K562 (cell line): ENCODE results near the gene MLH1.

Experiments
- EZH2 ChIP-seq: IDR thresholded peaks from 2 replicates; pipeline ENCODE4 v1.6.1; 2012; ENCODE audit warnings: low read depth, mild to moderate bottlenecking, inconsistent platforms, low read length, borderline replicate concordance
- FOXP1 ChIP-seq: sonication (generic); formaldehyde crosslinking; IDR thresholded peaks from 2 replicates; pipeline ENCODE4 v1.8.0; 2022; ENCODE audit warnings: mild to moderate bottlenecking, missing genetic modification reagents
- HNRNPK ChIP-seq: fragments of 200-400 bp; formaldehyde crosslinking; IDR thresholded peaks from one replicate; pipeline ENCODE4 v1.6.1; 2018; ENCODE audit warnings: mild to moderate bottlenecking, low read depth, low read length; ENCODE audit not compliant: poor library complexity, severe bottlenecking
- KDM5B ChIP-seq: fragments of 200-600 bp; sonication (generic); IDR thresholded peaks from 2 replicates; pipeline ENCODE4 v1.6.1; 2012; ENCODE audit warnings: low read depth, mild to moderate bottlenecking, moderate library complexity, low read length, control low read depth, inconsistent platforms; ENCODE audit not compliant: insufficient replicate concordance
- POLR2A ChIP-seq: fragments of 450-650 bp; conservative IDR thresholded peaks from 2 replicates; pipeline ENCODE4 v1.6.1; 2016
- TAL1 ChIP-seq: fragments of 450-650 bp; IDR thresholded peaks from 2 replicates; pipeline ENCODE4 v1.6.1; 2016; ENCODE audit warnings: mild to moderate bottlenecking
- TCF7 ChIP-seq: sonication (generic); IDR thresholded peaks from 2 replicates; pipeline ENCODE4 v1.6.1; 2016; ENCODE audit warnings: antibody characterized with exemption, borderline replicate concordance
- TCFL5 ChIP-seq: fragments of 250-450 bp; sonication (Bioruptor Pico); conservative IDR thresholded peaks from 2 replicates; pipeline ENCODE4 v1.6.1; 2021; ENCODE audit warnings: mild to moderate bottlenecking, moderate library complexity, matching md5 sums
- TEAD2 ChIP-seq: fragments of 450-650 bp; IDR thresholded peaks from 2 replicates; pipeline ENCODE4 v1.6.1; 2016; ENCODE audit warnings: missing genetic modification characterization, control low read depth, missing compliant biosample characterization
- TSC22D4 ChIP-seq: fragments of 450-650 bp; IDR thresholded peaks from 2 replicates; pipeline ENCODE4 v1.6.1; 2016; ENCODE audit warnings: missing genetic modification characterization, missing biosample characterization, control low read depth
- ZNF224 ChIP-seq: sonication (generic); formaldehyde crosslinking; IDR thresholded peaks from 2 replicates; pipeline ENCODE4 v1.8.0; 2022; ENCODE audit warnings: mild to moderate bottlenecking, missing genetic modification reagents
- TF ChIP-seq, protein P1 (sequence below), 3 experiments: IDR thresholded peaks in 2 of 3; conservative IDR thresholded peaks in 1 of 3; 2 replicates each; pipeline ENCODE4 v1.5.1; 2011 to 2012; ENCODE audit warnings: low read length in 3 of 3, mild to moderate bottlenecking in 3 of 3, control low read depth in 2 of 3, improper control_type of control experiment in 1 of 3, inconsistent platforms in 1 of 3, low read depth in 1 of 3, mixed read lengths in 1 of 3, moderate library complexity in 1 of 3; ENCODE audit not compliant: insufficient read depth in 2 of 3
- TF ChIP-seq, protein P2 (sequence below): sonication (generic); formaldehyde crosslinking; IDR thresholded peaks from 2 replicates; pipeline ENCODE4 v1.8.0; 2022; ENCODE audit warnings: missing genetic modification reagents, mild to moderate bottlenecking, borderline replicate concordance
- TF ChIP-seq, protein P3 (sequence below): sonication (generic); formaldehyde crosslinking; IDR thresholded peaks from 2 replicates; pipeline ENCODE4 v1.5.0; 2020; ENCODE audit warnings: missing genetic modification reagents

DNA sequence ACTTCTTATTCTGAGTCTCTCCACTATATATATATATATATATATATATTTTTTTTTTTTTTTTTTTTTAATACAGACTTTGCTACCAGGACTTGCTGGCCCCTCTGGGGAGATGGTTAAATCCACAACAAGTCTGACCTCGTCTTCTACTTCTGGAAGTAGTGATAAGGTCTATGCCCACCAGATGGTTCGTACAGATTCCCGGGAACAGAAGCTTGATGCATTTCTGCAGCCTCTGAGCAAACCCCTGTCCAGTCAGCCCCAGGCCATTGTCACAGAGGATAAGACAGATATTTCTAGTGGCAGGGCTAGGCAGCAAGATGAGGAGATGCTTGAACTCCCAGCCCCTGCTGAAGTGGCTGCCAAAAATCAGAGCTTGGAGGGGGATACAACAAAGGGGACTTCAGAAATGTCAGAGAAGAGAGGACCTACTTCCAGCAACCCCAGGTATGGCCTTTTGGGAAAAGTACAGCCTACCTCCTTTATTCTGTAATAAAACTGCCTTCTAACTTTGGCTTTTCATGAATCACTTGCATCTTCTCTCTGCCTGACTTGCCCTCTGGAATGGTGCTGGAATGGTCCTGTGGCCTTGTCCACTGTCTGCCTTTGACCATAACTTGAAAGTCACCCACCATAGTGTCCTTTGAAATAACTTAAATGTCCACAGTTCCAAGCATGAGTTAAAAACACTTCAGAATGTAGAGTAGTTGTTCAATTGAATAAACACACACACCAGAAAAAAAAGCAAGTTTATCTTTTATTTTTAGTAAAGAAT, 32.4 kb downstream of the MLH1 start:
- TF ChIP-seq POLR2A (no peak), HNRNPK (no peak), TCF7 (no peak), TAL1 (peak; percentile 82), TCFL5 (CRISPR knock-in tag) (no peak), KDM5B (no peak), ZNF224 (no peak), TEAD2 (tag) (no peak), EZH2 (no peak), TSC22D4 (tag) (no peak), FOXP1 (CRISPR knock-in tag) (no peak)
- TF ChIP-seq, protein P1, sequence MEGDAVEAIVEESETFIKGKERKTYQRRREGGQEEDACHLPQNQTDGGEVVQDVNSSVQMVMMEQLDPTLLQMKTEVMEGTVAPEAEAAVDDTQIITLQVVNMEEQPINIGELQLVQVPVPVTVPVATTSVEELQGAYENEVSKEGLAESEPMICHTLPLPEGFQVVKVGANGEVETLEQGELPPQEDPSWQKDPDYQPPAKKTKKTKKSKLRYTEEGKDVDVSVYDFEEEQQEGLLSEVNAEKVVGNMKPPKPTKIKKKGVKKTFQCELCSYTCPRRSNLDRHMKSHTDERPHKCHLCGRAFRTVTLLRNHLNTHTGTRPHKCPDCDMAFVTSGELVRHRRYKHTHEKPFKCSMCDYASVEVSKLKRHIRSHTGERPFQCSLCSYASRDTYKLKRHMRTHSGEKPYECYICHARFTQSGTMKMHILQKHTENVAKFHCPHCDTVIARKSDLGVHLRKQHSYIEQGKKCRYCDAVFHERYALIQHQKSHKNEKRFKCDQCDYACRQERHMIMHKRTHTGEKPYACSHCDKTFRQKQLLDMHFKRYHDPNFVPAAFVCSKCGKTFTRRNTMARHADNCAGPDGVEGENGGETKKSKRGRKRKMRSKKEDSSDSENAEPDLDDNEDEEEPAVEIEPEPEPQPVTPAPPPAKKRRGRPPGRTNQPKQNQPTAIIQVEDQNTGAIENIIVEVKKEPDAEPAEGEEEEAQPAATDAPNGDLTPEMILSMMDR (IDR thresholded peaks at IDR 0.05 in 2 of 3, conservative IDR thresholded peaks at IDR 0.05 in 1 of 3; ENCODE audit: insufficient read depth in 2 of 3, low read depth in 1 of 3, low read length in 3 of 3), result no peak
- TF ChIP-seq, protein P2, sequence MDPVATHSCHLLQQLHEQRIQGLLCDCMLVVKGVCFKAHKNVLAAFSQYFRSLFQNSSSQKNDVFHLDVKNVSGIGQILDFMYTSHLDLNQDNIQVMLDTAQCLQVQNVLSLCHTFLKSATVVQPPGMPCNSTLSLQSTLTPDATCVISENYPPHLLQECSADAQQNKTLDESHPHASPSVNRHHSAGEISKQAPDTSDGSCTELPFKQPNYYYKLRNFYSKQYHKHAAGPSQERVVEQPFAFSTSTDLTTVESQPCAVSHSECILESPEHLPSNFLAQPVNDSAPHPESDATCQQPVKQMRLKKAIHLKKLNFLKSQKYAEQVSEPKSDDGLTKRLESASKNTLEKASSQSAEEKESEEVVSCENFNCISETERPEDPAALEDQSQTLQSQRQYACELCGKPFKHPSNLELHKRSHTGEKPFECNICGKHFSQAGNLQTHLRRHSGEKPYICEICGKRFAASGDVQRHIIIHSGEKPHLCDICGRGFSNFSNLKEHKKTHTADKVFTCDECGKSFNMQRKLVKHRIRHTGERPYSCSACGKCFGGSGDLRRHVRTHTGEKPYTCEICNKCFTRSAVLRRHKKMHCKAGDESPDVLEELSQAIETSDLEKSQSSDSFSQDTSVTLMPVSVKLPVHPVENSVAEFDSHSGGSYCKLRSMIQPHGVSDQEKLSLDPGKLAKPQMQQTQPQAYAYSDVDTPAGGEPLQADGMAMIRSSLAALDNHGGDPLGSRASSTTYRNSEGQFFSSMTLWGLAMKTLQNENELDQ (CRISPR knock-in tag), result no peak
- TF ChIP-seq, protein P3, sequence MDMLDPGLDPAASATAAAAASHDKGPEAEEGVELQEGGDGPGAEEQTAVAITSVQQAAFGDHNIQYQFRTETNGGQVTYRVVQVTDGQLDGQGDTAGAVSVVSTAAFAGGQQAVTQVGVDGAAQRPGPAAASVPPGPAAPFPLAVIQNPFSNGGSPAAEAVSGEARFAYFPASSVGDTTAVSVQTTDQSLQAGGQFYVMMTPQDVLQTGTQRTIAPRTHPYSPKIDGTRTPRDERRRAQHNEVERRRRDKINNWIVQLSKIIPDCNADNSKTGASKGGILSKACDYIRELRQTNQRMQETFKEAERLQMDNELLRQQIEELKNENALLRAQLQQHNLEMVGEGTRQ (CRISPR knock-in tag), result no peak
